ENCODE data around the gene SUGP1.
"Not testable (repeated sequence)": the region's sequence is repeated elsewhere in the genome, so short reads cannot be mapped to it uniquely, and the experiment has no call there.

Gene SUGP1, protein sequence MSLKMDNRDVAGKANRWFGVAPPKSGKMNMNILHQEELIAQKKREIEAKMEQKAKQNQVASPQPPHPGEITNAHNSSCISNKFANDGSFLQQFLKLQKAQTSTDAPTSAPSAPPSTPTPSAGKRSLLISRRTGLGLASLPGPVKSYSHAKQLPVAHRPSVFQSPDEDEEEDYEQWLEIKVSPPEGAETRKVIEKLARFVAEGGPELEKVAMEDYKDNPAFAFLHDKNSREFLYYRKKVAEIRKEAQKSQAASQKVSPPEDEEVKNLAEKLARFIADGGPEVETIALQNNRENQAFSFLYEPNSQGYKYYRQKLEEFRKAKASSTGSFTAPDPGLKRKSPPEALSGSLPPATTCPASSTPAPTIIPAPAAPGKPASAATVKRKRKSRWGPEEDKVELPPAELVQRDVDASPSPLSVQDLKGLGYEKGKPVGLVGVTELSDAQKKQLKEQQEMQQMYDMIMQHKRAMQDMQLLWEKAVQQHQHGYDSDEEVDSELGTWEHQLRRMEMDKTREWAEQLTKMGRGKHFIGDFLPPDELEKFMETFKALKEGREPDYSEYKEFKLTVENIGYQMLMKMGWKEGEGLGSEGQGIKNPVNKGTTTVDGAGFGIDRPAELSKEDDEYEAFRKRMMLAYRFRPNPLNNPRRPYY

DNA sequence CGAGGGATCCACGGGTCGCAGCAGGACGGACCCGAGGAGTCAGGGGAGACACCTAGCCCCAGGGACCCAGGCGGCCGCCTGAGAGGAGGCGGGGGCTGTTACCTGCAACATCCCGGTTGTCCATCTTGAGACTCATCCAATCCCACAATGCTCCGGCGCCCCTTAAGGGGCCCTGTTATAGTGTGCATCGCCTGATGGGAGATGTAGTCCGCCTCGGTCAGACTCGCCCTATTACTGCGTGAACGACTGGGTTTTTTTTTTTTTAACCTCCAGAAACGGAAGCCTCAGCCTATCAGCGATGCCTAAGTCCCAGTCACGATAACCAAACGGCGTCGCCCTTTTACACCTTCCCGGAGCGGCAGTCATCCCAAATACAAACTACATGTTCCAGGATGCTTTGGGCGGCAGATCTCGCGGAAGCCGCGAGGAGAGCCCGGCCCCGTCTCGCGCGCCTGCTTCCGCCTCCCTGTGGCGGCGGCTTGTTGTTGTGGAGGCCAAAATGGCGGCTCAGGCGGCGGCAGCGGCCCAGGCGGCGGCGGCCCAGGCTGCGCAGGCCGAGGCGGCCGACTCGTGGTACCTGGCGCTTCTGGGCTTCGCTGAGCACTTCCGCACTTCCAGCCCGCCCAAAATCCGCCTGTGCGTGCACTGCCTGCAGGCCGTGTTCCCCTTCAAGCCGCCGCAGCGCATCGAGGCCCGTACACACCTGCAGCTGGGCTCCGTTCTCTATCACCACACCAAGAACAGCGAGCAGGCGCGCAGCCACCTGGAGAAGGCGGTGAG lies at the start of gene SUGP1, which contains the start of gene MAU2:
SUGP1 (minus strand) TSS at position 149 of the 780 bp plus-strand sequence; CDS start at position 136, 13 bp downstream.
MAU2 (plus strand) TSS at position 469 of the 780 bp plus-strand sequence; CDS start at position 500, 31 bp downstream.
- TF ChIP-seq JUND (IDR thresholded peaks at IDR 0.05; ENCODE audit: low read depth): no peak
- peak; percentile 81 to 93 for DNase-seq (ENCODE audit: low read depth in 1 of 2, low spot score in 1 of 2)
- in situ Hi-C loops (cut with HindIII; ENCODE audit: low pct_unique_long_range_greater_than_20kb, low sequenced_read_pairs): no loop called here

GRCh38 chr19:19368087-19368486 lies 47.8 kb upstream of the SUGP1 start:
- in situ Hi-C loops (cut with HindIII; ENCODE audit: low pct_unique_long_range_greater_than_20kb, low sequenced_read_pairs): no loop called here
- no peak for TF ChIP-seq JUND (IDR thresholded peaks at IDR 0.05; ENCODE audit: low read depth)
- no peak for DNase-seq (ENCODE audit: low read depth in 1 of 2, low spot score in 1 of 2)

DNA sequence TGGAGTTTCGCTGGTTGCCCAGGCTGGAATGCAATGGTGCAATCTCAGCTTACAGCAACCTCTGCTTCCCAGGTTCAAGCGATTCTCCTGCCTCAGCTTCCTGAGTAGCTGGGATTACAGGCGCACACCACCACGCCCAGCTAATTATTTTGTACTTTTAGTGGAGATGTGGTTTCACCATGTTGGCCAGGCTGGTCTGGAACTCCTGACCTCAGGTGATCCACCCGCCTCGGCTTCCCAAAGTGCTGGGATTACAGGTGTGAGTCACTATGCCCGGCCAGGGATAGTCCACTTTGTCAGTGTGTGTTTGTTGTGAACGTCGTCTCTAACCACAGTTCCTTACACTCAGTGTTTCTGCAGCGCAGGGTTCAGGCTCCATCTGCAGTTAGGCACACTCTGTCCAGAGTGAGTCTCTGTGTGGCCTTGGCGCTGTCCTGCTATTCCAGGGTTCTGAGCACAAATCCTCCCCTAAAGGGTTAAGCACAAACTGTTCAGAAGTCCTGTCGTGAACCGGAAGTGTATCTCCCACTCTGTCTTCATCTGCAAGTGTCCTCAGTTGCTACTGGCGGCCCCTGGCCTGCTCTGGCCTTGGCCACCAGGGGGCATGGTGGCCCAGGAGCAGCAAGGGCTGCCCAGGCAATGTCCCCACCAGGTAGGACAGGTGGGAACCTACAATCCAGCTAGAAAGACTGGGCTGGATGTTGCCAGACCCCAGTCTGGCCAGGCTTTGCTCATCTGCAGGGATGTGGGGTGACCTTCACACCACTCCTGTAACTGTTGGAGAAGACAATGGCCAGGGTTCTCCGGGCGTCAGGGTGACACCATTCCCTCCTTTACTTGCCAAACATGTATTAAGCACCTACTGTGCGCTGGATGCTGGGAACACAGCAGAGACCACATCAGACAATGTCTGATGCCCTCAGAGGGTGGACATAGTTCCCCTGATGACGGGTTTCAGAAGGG lies 46.4 kb upstream of the SUGP1 start:
- DNase-seq (ENCODE audit: low read depth in 1 of 2, low spot score in 1 of 2): peak in 1 of 2 experiments; percentile 93
- in situ Hi-C loops (cut with HindIII; ENCODE audit: low pct_unique_long_range_greater_than_20kb, low sequenced_read_pairs): no loop called here
- no peak for TF ChIP-seq JUND (IDR thresholded peaks at IDR 0.05; ENCODE audit: low read depth)

DNA sequence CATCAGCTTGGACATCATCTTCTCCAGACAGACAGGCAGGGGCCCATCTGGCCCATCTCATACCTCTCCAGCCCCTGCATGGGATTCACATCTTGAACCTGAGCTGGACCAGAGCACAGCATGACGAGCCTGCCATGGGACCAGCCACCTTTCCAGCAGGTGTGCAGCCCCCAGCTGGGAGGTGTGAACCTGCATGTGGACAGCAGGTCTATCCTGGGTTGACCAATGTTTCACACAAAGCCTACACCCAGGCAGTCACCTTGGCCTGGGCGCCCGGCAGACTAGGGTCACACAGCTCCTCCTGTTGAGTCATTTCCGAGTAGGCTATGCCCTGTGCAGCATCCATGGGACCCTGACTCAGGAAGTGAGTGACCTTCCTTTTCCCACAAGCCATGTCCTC lies 41.8 kb upstream of the SUGP1 start:
- in situ Hi-C loops (cut with HindIII; ENCODE audit: low pct_unique_long_range_greater_than_20kb, low sequenced_read_pairs): no loop called here
- DNase-seq (ENCODE audit: low read depth in 1 of 2, low spot score in 1 of 2): no peak
- no peak for TF ChIP-seq JUND (IDR thresholded peaks at IDR 0.05; ENCODE audit: low read depth)

DNA sequence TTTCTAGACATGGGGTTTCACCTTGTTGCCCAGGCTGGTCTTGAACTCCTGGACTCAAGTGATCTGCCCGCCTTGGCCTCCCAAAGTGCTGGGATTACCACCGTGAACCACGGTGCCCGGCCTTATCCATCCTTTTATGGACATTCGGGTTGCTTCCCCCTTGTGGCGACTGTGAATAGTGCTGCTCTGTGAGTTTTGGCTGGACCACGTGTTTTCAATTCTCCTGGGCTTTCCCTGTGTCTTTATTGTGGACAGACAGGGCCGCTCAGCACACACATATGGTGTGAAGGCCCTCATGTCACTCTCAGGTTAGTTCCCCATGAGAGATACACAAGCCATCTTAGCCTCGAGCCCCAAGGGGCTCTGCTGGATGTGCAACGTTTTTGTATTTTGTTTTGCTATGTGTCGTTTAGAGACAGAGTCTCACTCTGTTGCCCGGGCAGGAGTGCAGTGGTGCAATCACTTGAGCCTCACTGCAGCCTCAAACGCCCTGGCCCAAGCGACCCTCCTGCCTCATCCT lies 40.8 kb upstream of the SUGP1 start:
- DNase-seq (ENCODE audit: low read depth in 1 of 2, low spot score in 1 of 2): peak; percentile 52 to 84
- in situ Hi-C loops (cut with HindIII; ENCODE audit: low pct_unique_long_range_greater_than_20kb, low sequenced_read_pairs): no loop called here
- no peak for TF ChIP-seq JUND (IDR thresholded peaks at IDR 0.05; ENCODE audit: low read depth)

DNA sequence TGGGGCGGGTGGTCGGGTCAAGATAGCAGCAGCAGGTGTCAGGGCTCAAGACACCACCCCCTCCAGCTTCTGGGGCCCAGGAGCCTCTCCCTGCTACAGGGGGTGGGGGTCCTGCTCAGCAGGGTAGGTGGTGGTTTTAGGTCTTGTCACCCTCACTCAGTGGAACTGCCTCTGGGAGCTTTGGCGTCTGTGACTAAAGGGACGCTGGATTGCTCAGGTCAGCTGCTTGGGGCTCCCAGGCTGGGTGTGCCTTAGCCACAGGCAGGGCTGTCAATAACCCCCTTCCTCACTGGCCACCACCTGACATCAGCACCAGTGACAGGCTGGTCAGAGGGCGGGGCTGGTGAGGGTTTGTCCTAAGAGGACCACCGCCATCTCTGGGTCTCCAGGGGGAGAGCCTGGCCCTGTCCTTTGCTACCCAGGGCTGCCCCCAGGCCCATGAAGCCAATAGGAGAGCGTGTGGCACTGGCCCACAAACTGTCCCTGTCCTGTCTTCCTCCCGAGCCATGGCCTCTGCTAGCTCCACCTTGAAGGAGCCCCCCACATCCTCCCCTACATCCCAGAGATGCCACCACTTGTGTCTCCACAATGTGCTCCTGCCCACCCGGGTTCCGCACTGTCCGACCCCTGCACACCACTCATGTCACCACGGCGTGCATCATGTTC lies 36.7 kb upstream of the SUGP1 start:
- in situ Hi-C loops (cut with HindIII; ENCODE audit: low pct_unique_long_range_greater_than_20kb, low sequenced_read_pairs): no loop called here
- DNase-seq (ENCODE audit: low read depth in 1 of 2, low spot score in 1 of 2): no peak
- TF ChIP-seq JUND (IDR thresholded peaks at IDR 0.05; ENCODE audit: low read depth): no peak

GRCh38 chr19:19356500-19356899 lies 36.2 kb upstream of the SUGP1 start:
- DNase-seq (ENCODE audit: low read depth in 1 of 2, low spot score in 1 of 2): no peak
- no peak for TF ChIP-seq JUND (IDR thresholded peaks at IDR 0.05; ENCODE audit: low read depth)
- in situ Hi-C loops (cut with HindIII; ENCODE audit: low pct_unique_long_range_greater_than_20kb, low sequenced_read_pairs): no loop called here

- no peak for TF ChIP-seq JUND (IDR thresholded peaks at IDR 0.05; ENCODE audit: low read depth)
- no peak for DNase-seq (ENCODE audit: low read depth in 1 of 2, low spot score in 1 of 2)
- in situ Hi-C loops (cut with HindIII; ENCODE audit: low pct_unique_long_range_greater_than_20kb, low sequenced_read_pairs): no loop called here
Measured at GRCh38 chr19:19355606-19356139, 35.4 kb upstream of the SUGP1 start.

DNA sequence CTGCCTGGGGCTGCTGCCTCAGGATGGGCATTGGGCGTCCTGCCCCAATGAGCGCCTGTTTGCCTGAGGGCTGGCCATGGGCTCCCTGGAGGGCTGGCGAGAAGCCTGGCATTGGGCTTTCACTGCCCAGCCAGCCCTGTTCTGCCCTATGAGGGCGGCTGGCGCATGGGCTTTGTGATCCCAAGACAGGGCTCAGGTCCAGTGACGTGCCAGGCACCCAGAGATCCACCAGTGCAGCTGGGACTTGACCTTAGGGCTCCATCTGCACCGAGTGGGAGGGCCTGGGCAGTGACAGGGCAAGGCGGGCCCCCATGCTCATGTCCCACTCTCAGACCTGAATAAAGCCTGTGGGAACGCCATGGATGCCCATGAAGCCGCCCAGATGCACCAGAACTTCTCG lies 34.6 kb upstream of the SUGP1 start:
- in situ Hi-C loops (cut with HindIII; ENCODE audit: low pct_unique_long_range_greater_than_20kb, low sequenced_read_pairs): no loop called here
- DNase-seq (ENCODE audit: low read depth in 1 of 2, low spot score in 1 of 2): no peak
- TF ChIP-seq JUND (IDR thresholded peaks at IDR 0.05; ENCODE audit: low read depth): no peak

GRCh38 chr19:19354007-19354406 lies 33.7 kb upstream of the SUGP1 start:
- DNase-seq (ENCODE audit: low read depth in 1 of 2, low spot score in 1 of 2): no peak
- TF ChIP-seq JUND (IDR thresholded peaks at IDR 0.05; ENCODE audit: low read depth): no peak
- in situ Hi-C loops (cut with HindIII; ENCODE audit: low pct_unique_long_range_greater_than_20kb, low sequenced_read_pairs): no loop called here

DNA sequence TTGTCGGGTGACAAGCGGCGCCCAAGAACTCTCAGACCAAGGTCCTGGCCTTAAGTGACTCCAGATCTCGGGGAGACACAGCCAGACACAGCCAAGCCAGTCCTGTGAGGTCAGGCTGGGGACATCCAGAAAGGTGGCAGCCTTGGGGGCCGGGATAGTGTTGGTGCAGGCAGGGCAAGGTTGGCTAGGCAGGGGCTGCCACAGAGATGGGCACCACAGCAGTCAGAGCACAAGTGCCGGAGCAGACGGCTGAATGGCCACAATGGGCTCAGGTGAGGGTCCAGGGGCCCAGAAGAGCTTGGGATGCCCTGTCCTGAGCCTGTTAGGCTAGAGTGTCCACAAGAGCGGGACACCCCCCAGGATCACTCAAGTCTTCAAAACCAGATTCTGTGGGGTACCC lies 32.5 kb upstream of the SUGP1 start:
- in situ Hi-C loops (cut with HindIII; ENCODE audit: low pct_unique_long_range_greater_than_20kb, low sequenced_read_pairs): no loop called here
- TF ChIP-seq JUND (IDR thresholded peaks at IDR 0.05; ENCODE audit: low read depth): no peak
- DNase-seq (ENCODE audit: low read depth in 1 of 2, low spot score in 1 of 2): no peak

DNA sequence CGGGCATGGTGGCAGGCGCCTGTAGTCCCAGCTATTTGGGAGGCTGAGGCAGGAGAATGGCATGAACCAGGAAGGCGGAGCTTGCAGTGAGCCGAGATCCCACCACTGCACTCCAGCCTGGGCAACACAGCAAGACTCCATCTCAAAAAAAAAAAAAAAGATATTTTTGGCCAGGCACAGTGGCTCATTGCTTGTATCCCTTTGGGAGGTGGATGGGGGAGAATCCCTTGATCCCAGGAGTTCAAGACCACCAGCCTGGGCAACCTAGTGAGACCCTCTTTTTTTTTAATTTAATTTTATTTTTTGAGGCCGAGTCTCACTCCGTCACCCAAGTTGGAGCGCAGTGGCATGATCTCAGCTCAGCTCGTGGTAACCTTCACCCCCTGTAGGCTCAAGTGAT lies 30.4 kb upstream of the SUGP1 start:
- DNase-seq (ENCODE audit: low read depth in 1 of 2, low spot score in 1 of 2); in situ Hi-C loops (cut with HindIII; ENCODE audit: low pct_unique_long_range_greater_than_20kb, low sequenced_read_pairs): not testable (repeated sequence)

All from T47D (cell line).